Endothelial cell of umbilical vein (primary cell): ENCODE results near the gene CABLES1. TPM values are rescaled to one million over a fixed set of nuclear protein-coding genes. Genes with fewer than 3 reads are reported as not detected.

Experiments used
- BruUV-seq: library from RNA; stranded (reverse); fragments of 400-500 nt; replicated peaks from 2 replicates; lab custom pipeline; 2021; lab: Mats Ljungman, UMichigan
- CTCF ChIA-PET: fragments of 300-600, 350-600 bp; sonication (Branson Sonifier 250); formaldehyde crosslinking; loops from one replicate; lab custom pipeline; 2021; ENCODE audit warnings: antibody characterized with exemption, inconsistent platforms; lab: Charles Lee
- POLR2A ChIA-PET: fragments of 300-600, 350-600 bp; sonication (Branson Sonifier 250); formaldehyde crosslinking; loops from one replicate; lab custom pipeline; 2021; ENCODE audit warnings: antibody characterized with exemption, inconsistent platforms; lab: Charles Lee
- DNase-seq: peaks from one replicate; pipeline ENCODE4 v3.0.0-alpha.2; 2011; ENCODE audit warnings: low read depth, low spot score
- FAIRE-seq: peaks from 2 replicates; lab custom pipeline; 2011; peaks lifted over from hg19 to GRCh38; lab: Jason Lieb, UNC
- H2AFZ ChIP-seq: 2 replicates; pipeline ENCODE4 v1.6.0; 2012; ENCODE audit warnings: low read depth, low read length, control low read depth, inconsistent platforms
- H3K27ac ChIP-seq: 2 replicates; pipeline ENCODE4 v1.5.1; 2011; ENCODE audit warnings: low read depth, mild to moderate bottlenecking, control low read depth, low read length, moderate library complexity; ENCODE audit not compliant: insufficient read depth
- H3K27me3 ChIP-seq, 2 experiments: 2 replicates each; pipeline versions ENCODE4 v1.6.0 to v1.6.1; 2011; ENCODE audit warnings: low read length in 2 of 2, mixed read lengths in 1 of 2; ENCODE audit not compliant: control insufficient read depth in 2 of 2, insufficient read depth in 2 of 2
- H3K36me3 ChIP-seq, 2 experiments: 2 replicates in 1 of 2; 3 replicates in 1 of 2; pipeline ENCODE4 v1.5.1; 2011; ENCODE audit warnings: low read length in 2 of 2, mild to moderate bottlenecking in 1 of 2, moderate library complexity in 1 of 2; ENCODE audit not compliant: control insufficient read depth in 2 of 2, insufficient read depth in 2 of 2; ENCODE audit errors: extremely low read depth in 1 of 2
- H3K4me1 ChIP-seq: 3 replicates; pipeline ENCODE4 v1.5.1; 2011; ENCODE audit warnings: mild to moderate bottlenecking, low read length; ENCODE audit not compliant: control insufficient read depth, insufficient read depth; ENCODE audit errors: extremely low read depth
- H3K4me2 ChIP-seq: 2 replicates; pipeline ENCODE4 v1.6.1; 2011; ENCODE audit warnings: low read length, control low read depth, mixed read lengths; ENCODE audit not compliant: insufficient read depth
- H3K4me3 ChIP-seq, 3 experiments: fragments of 200-600 bp in 1 of 3; sonication (generic), shearing (Covaris generic) in 1 of 3; replicated peaks in 1 of 3; 2 replicates each; pipeline ENCODE4 v1.5.1; 2011 to 2016; ENCODE audit warnings: control low read depth in 3 of 3, low read length in 3 of 3, mild to moderate bottlenecking in 2 of 3, inconsistent platforms in 1 of 3, low read depth in 1 of 3, moderate library complexity in 1 of 3; ENCODE audit not compliant: insufficient read depth in 1 of 3
- H3K79me2 ChIP-seq: 2 replicates; pipeline ENCODE4 v1.6.0; 2012; ENCODE audit warnings: low read length, inconsistent platforms; ENCODE audit not compliant: control insufficient read depth, insufficient read depth
- H3K9ac ChIP-seq: replicated peaks from 2 replicates; pipeline ENCODE3; 2011; ENCODE audit warnings: low read length, control low read depth; ENCODE audit not compliant: insufficient read depth; ENCODE audit errors: extremely low read depth
- H3K9me1 ChIP-seq: replicated peaks from 3 replicates; pipeline ENCODE4 v1.6.0; 2011; ENCODE audit warnings: mild to moderate bottlenecking, low read length; ENCODE audit not compliant: control insufficient read depth, insufficient read depth; ENCODE audit errors: extremely low read depth
- H3K9me3 ChIP-seq: replicated peaks from 2 replicates; pipeline ENCODE4 v1.5.1; 2012; ENCODE audit warnings: low read length, inconsistent platforms; ENCODE audit not compliant: control insufficient read depth, insufficient read depth
- H4K20me1 ChIP-seq: replicated peaks from 2 replicates; pipeline ENCODE3; 2011; ENCODE audit warnings: mild to moderate bottlenecking, low read length; ENCODE audit not compliant: control insufficient read depth, insufficient read depth; ENCODE audit errors: extremely low read depth
- CTCF ChIP-seq, 2 donors: IDR thresholded peaks; 1 replicate in 1 of 2; 2 replicates in 1 of 2; pipeline ENCODE4 v1.5.1; 2011; ENCODE audit warnings: low read length in 2 of 2, mild to moderate bottlenecking in 2 of 2, moderate library complexity in 2 of 2, control low read depth in 1 of 2, inconsistent platforms in 1 of 2, low read depth in 1 of 2; ENCODE audit not compliant: insufficient read depth in 1 of 2; ENCODE audit errors: extremely low read depth in 1 of 2
- EZH2 ChIP-seq: IDR thresholded peaks from 2 replicates; pipeline ENCODE4 v1.6.1; 2012; ENCODE audit warnings: borderline replicate concordance, low read depth, mild to moderate bottlenecking, moderate library complexity, low read length, inconsistent platforms; ENCODE audit not compliant: severe bottlenecking
- FOS ChIP-seq: IDR thresholded peaks from 2 replicates; pipeline ENCODE4 v1.6.1; 2011; ENCODE audit warnings: mild to moderate bottlenecking, low read length, moderate library complexity, borderline replicate concordance; ENCODE audit not compliant: insufficient read depth
- GATA2 ChIP-seq: IDR thresholded peaks from 2 replicates; pipeline ENCODE4 v1.7.0; 2011; ENCODE audit warnings: low read depth, mild to moderate bottlenecking, moderate library complexity, mixed read lengths, low read length; ENCODE audit not compliant: insufficient read length, insufficient read depth
- JUN ChIP-seq: IDR thresholded peaks from 2 replicates; pipeline ENCODE4 v1.6.1; 2011; ENCODE audit warnings: borderline replicate concordance, low read depth; ENCODE audit not compliant: insufficient read length, insufficient read depth
- MAX ChIP-seq: IDR thresholded peaks from 2 replicates; pipeline ENCODE4 v1.6.1; 2011; ENCODE audit not compliant: insufficient read depth, insufficient read length
- MYC ChIP-seq: IDR thresholded peaks from one replicate; pipeline ENCODE4 v1.6.1; 2011; ENCODE audit warnings: mild to moderate bottlenecking, low read depth, low read length
- POLR2A ChIP-seq: IDR thresholded peaks from 2 replicates; pipeline ENCODE4 v1.6.1; 2012; ENCODE audit warnings: low read depth, mild to moderate bottlenecking, control low read depth, low read length
- POLR2AphosphoS5 ChIP-seq: IDR thresholded peaks from 2 replicates; pipeline ENCODE4 v1.6.1; 2012; ENCODE audit warnings: low read depth, mild to moderate bottlenecking, control low read depth, low read length, moderate library complexity; ENCODE audit not compliant: insufficient read depth
- dilution Hi-C: fragments of 300-500 bp; cut with MboI; formaldehyde crosslinking; loops from one replicate; pipeline ENCODE4 v1.15.0; 2019; ENCODE audit warnings: low sequenced_read_pairs; ENCODE audit not compliant: extremely low pct_ligation_motif_present
- intact Hi-C: fragments of 100-400 bp; cut with micrococcal nuclease; formaldehyde crosslinking; loops from one replicate; pipeline ENCODE4 v1.10.0; 2022
- polyA plus RNA-seq, 4 experiments: library from polyadenylated mRNA; depleted of rRNA in 3 of 4; stranded (reverse) in 3 of 4; unstranded in 1 of 4; fragments of >200 nt; gene quantifications; 2 replicates each; pipeline versions ENCODE4 v1.2.1 to v1.2.3, GENCODE V29; 2011 to 2012; ENCODE audit warnings: missing spikeins in 1 of 4
- total RNA-seq: library from RNA; stranded (reverse); gene quantifications from 2 replicates; pipeline ENCODE4 v1.2.3, GENCODE V29; 2021

Gene CABLES1
- total and polyA plus RNA-seq, 2 donors (not counting 3 experiments of a cell fraction or from before 2014, with no cell fraction given): 40.2 to 71.1 TPM

- FAIRE-seq (no peak), DNase-seq (no peak)
- ChIA-PET POLR2A (interaction anchor here (0.6 to 0.7 kb wide), 3 partner anchors 37 to 1666 kb away, joined by 3 to 12 read pairs (median 4); no protein-coding TSS in a partner anchor), CTCF (interaction anchor here (0.7 to 2.6 kb wide), 5 partner anchors 16 to 195 kb away, joined by 3 to 13 read pairs (median 4); no protein-coding TSS in a partner anchor)
- Histone ChIP-seq H3K27me3 (no peaks in the 10 kb centered on the region), H3K9ac (no peak overlapping the region), H3K9me3 (no peaks in the 10 kb centered on the region), H3K27ac (no peak overlapping the region), H4K20me1 (no peaks in the 10 kb centered on the region), H3K4me3 (no peak overlapping the region), H3K36me3 (peaks cover 6 to 10% of the 10 kb centered on the region in 2 experiments), H3K4me1 (peaks cover 39% of the 10 kb centered on the region), H2AFZ (no peak overlapping the region), H3K9me1 (no peaks in the 10 kb centered on the region), H3K4me2 (no peak overlapping the region), H3K79me2 (no peaks in the 10 kb centered on the region)
- dilution Hi-C loops: no loop called here
- BruUV-seq: no TSS peak
- intact Hi-C loops: no loop called here
- TF ChIP-seq MAX (no peak), MYC (no peak), CTCF (IDR thresholded peaks at IDR 0.05; ENCODE audit: extremely low read depth in 1 of 2, insufficient read depth in 1 of 2, low read depth in 1 of 2, low read length in 2 of 2) (no peak), GATA2 (no peak), JUN (no peak), POLR2A (no peak), POLR2AphosphoS5 (no peak), EZH2 (no peak), FOS (no peak)
Measured at GRCh38 chr18:23223641-23224040, 88.4 kb downstream of the CABLES1 start.
